Stomach smooth muscle (tissue), 2 donors: ENCODE results near the gene FAM47E.

ENCODE experiments used
- H3K27ac ChIP-seq: one replicate; pipeline ENCODE4 v1.7.0; 2013; ENCODE audit warnings: mild to moderate bottlenecking, low read length, inconsistent platforms
- H3K27me3 ChIP-seq, 2 donors: one replicate each; pipeline ENCODE4 v1.7.0; 2013; ENCODE audit warnings: low read length in 2 of 2; ENCODE audit not compliant: insufficient read depth in 2 of 2, control insufficient read depth in 1 of 2
- H3K36me3 ChIP-seq, 2 donors: one replicate each; pipeline ENCODE4 v1.7.0; 2013; ENCODE audit warnings: low read length in 2 of 2; ENCODE audit not compliant: control insufficient read depth in 2 of 2, insufficient read depth in 2 of 2
- H3K4me1 ChIP-seq: one replicate; pipeline ENCODE4 v1.7.0; 2013; ENCODE audit warnings: low read length; ENCODE audit not compliant: control insufficient read depth, insufficient read depth
- H3K4me3 ChIP-seq, 2 donors: one replicate each; pipeline ENCODE4 v1.7.0; 2013; ENCODE audit warnings: low read length in 2 of 2
- H3K9ac ChIP-seq, 2 donors: one replicate each; pipeline ENCODE4 v1.7.0; 2013; ENCODE audit warnings: low read length in 2 of 2, mild to moderate bottlenecking in 1 of 2
- H3K9me3 ChIP-seq, 2 donors: one replicate each; pipeline ENCODE4 v1.7.0; 2013; ENCODE audit warnings: low read length in 2 of 2; ENCODE audit not compliant: control insufficient read depth in 2 of 2
- donor health status: healthy.
- donor health status: Pancreatic carcinoma.

The FAM47E gene

DNA sequence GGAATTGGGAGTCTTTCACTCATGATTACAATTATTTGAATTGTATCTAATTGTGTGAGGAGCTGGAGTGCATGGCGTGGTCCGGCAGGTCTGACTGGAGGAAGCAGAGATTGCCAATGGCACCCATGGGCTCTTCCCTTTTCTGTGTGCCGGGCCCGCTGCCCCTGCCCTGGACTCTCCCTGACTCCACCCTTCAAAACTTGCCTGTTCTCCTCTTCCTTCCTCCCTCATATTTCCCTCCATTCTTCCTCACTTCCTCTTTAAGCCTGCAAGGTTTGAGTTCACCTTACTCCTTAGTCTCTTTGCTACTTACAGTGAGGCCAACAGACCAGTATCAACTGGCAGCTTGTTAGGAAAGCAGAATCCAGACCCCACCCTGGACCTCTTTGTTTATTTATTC, 48.5 kb downstream of the FAM47E start:
- Histone ChIP-seq H3K9ac (no peak overlapping the region), H3K4me3 (no peak overlapping the region), H3K9me3 (peaks cover 1 to 5% of the 10 kb centered on the region in 2 donors), H3K36me3 (no peaks in the 10 kb centered on the region), H3K4me1 (peaks cover under 1% of the 10 kb centered on the region), H3K27me3 (no peaks in the 10 kb centered on the region), H3K27ac (no peak overlapping the region)

DNA sequence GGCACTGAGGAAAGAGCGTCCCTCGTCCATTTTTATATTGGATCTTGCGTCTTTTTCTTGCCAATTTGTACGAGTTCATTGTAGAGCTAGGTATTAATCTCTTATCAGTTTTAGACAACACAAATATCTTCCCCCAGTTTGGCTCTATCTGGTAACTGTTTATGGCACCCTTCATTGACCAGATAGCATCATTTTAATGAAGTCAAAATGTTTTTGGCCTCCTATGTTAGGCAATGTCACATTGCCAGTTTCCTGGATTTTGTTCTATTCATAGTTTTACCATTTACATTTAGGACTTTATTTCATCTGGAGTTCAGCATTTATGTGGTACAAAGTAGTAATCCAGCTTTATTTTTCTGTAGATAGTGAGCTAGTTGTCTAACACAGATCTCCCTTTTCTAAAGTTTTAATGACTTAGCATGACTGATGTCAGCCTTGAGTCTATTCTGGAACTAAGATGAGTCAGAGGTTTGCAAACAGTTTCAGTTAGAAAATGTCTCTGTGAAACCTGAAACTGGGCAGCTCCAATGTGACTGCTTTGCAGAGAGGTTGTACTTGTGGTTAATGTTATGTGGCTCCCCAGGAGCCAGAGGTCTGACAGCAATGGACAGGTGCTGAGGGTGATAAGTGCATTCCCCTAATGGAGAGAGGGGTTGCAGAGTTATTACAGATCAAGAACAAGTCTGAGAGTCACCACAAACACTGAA, 49.7 kb downstream of the FAM47E start:
- Histone ChIP-seq H3K27ac (no peak overlapping the region), H3K36me3 (no peaks in the 10 kb centered on the region), H3K4me3 (no peak overlapping the region), H3K27me3 (no peaks in the 10 kb centered on the region), H3K9ac (no peak overlapping the region), H3K4me1 (peaks cover 10% of the 10 kb centered on the region), H3K9me3 (peaks cover 1 to 5% of the 10 kb centered on the region in 2 donors)

GRCh38 chr4:76301775-76302162, 50.2 kb downstream of the FAM47E start:
- Histone ChIP-seq H3K4me1 (peaks cover 10% of the 10 kb centered on the region), H3K9me3 (peaks cover 1 to 5% of the 10 kb centered on the region in 2 donors), H3K27ac (no peak overlapping the region)

DNA sequence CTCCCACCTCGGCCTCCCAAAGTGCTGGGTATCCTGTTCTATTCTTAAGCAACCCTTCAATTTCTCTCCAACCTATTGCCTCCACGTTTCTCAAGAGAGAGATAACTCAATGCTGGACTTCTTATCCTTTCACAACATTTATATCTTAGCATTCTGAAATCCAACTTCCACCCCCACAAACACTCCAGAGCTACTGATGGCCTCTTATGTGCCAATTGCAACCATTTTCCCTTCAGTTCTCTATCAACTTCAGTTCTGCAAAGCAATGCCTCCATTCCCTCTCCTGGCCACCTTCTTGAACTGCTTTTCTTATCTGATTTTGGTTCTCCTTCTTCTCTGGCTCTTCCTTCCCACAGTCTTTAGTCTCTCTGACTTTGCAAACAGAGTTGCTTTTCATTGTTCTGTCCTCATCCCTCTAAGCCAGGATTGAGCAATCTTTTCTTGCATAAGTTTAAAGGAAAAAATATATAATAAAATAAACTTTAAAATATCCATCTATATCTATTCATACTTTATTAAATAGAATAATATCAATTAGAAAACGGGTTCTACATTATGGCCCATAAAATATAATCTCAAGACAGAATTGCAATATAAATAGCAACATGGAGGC, 51.4 kb downstream of the FAM47E start:
- Histone ChIP-seq H3K27ac (no peak overlapping the region), H3K27me3 (no peaks in the 10 kb centered on the region), H3K4me1 (peaks cover 14% of the 10 kb centered on the region), H3K36me3 (no peaks in the 10 kb centered on the region), H3K4me3 (no peak overlapping the region), H3K9me3 (peaks cover 0 to 5% of the 10 kb centered on the region in 2 donors), H3K9ac (no peak overlapping the region)

More at GRCh38 chr4:76301775-76302162, 50.2 kb downstream of the FAM47E start:
- Histone ChIP-seq H3K9ac (no peak overlapping the region), H3K36me3 (no peaks in the 10 kb centered on the region), H3K4me3 (no peak overlapping the region), H3K27me3 (no peaks in the 10 kb centered on the region)

- Histone ChIP-seq H3K4me1 (peaks cover 20% of the 10 kb centered on the region), H3K36me3 (peaks cover 4 to 10% of the 10 kb centered on the region in 2 donors), H3K9ac (peak overlapping the region; percentile 75 to 83), H3K27ac (peak overlapping the region; percentile 77), H3K9me3 (no peaks in the 10 kb centered on the region), H3K27me3 (no peaks in the 10 kb centered on the region), H3K4me3 (peak overlapping the region; percentile 84 to 91)
Measured at GRCh38 chr4:76305033-76305687, 53.6 kb downstream of the FAM47E start.

GRCh38 chr4:76305971-76306881, 54.7 kb downstream of the FAM47E start, which contains the start of gene STBD1:
Gene STBD1 (plus strand): TSS chr4:76306733. CDS start chr4:76306770, 37 bp downstream.
- Histone ChIP-seq H3K4me1 (peaks cover 20% of the 10 kb centered on the region), H3K4me3 (peak within 1 kb of the TSS; percentile 84 to 91), H3K36me3 (peaks cover 4 to 10% of the 10 kb centered on the region in 2 donors), H3K9me3 (no peaks in the 10 kb centered on the region), H3K27ac (peak within 1 kb of the TSS; percentile 77), H3K9ac (peak within 1 kb of the TSS; percentile 83 to 84), H3K27me3 (no peaks in the 10 kb centered on the region)

- H3K27ac ChIP-seq = peak overlapping the region; percentile 77
- H3K27me3 ChIP-seq = no peaks in the 10 kb centered on the region
- H3K9me3 ChIP-seq = no peaks in the 10 kb centered on the region
- H3K4me3 ChIP-seq = peak overlapping the region; percentile 84 to 91
- peaks cover 4 to 10% of the 10 kb centered on the region in 2 donors for H3K36me3 ChIP-seq
- H3K9ac ChIP-seq = peak overlapping the region; percentile 83 to 84
- H3K4me1 ChIP-seq = peaks cover 23% of the 10 kb centered on the region
Measured at GRCh38 chr4:76306882-76307659, 55.5 kb downstream of the FAM47E start.

GRCh38 chr4:76307660-76308014, 56.1 kb downstream of the FAM47E start:
- Histone ChIP-seq H3K4me1 (peaks cover 23% of the 10 kb centered on the region), H3K27ac (peak overlapping the region; percentile 77), H3K36me3 (peaks cover 4 to 10% of the 10 kb centered on the region in 2 donors), H3K27me3 (no peaks in the 10 kb centered on the region), H3K9ac (peak overlapping the region; percentile 83 to 84), H3K4me3 (peak overlapping the region; percentile 84 to 91), H3K9me3 (no peaks in the 10 kb centered on the region)

DNA sequence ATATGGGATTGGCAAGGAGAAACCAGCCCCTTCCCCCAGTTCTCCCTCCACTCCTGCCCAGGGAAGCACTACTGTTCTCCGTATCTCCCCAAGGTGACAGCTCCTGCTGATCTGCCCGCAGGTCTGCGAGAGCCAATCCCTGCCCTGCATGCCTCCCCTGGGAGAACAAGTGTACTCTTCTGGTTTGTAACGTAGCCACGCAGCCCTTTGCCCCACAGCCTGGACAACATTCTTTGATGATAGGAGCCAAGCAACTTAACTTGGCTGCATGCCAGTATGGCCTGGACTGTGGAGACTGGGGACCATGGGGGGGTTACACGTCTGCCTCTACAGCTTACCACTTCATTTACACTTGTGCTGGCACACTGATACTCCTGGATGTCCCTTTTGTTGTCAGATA, 57.0 kb downstream of the FAM47E start:
- no peak overlapping the region for H3K27ac ChIP-seq

More for the DNA sequence above, 57.0 kb downstream of the FAM47E start:
- H3K36me3 ChIP-seq = peaks cover 4 to 10% of the 10 kb centered on the region in 2 donors
- no peaks in the 10 kb centered on the region for H3K27me3 ChIP-seq
- H3K9me3 ChIP-seq = no peaks in the 10 kb centered on the region
- peak overlapping the region in 1 of 2 donors; percentile 13 for H3K9ac ChIP-seq
- peak overlapping the region; percentile 18 to 91 for H3K4me3 ChIP-seq
- H3K4me1 ChIP-seq = peaks cover 23% of the 10 kb centered on the region
